Measurements from ENCODE around the gene MED20. TPM values are rescaled to one million over a fixed set of nuclear protein-coding genes. Genes with fewer than 3 reads are reported as not detected.

The MED20 gene
- total and polyA plus RNA-seq, 2 of the 8 experiments (the other 6 are each of a cell fraction or from before 2014, with no cell fraction given) = 38.7 to 51.8 TPM

DNA sequence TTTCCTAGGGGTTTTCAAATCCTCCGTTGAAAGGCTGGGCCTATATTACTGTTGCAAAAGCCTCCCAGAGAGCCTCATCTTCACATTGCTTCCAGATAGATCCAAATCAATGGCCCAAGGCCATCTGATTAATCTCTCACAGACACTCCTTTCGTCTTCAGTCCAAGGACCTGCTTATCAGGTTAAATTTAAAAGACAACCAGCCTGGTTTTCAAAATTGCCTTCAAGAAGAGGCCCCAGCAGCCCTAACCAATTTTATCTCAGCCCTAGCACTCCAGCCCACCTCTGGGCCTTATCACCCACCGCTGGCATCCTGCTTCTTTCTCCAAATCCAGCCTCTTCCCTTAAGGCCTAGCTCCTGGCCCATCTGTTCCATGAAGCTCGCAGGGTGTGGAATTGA is 36.2 kb upstream of the MED20 start (continued):
- TF ChIP-seq, protein P1, sequence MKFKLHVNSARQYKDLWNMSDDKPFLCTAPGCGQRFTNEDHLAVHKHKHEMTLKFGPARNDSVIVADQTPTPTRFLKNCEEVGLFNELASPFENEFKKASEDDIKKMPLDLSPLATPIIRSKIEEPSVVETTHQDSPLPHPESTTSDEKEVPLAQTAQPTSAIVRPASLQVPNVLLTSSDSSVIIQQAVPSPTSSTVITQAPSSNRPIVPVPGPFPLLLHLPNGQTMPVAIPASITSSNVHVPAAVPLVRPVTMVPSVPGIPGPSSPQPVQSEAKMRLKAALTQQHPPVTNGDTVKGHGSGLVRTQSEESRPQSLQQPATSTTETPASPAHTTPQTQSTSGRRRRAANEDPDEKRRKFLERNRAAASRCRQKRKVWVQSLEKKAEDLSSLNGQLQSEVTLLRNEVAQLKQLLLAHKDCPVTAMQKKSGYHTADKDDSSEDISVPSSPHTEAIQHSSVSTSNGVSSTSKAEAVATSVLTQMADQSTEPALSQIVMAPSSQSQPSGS (IDR thresholded peaks at IDR 0.05; ENCODE audit: low read length) = no peak
- no peak for TF ChIP-seq KDM4A (IDR thresholded peaks at IDR 0.05; ENCODE audit: low read depth, low read length, severe bottlenecking)
- no peak for TF ChIP-seq SIN3A (conservative IDR thresholded peaks at IDR 0.05 in 1 of 2, IDR thresholded peaks at IDR 0.05 in 1 of 2; ENCODE audit: low read depth in 1 of 2, low read length in 2 of 2)
- TF ChIP-seq HDAC6 (IDR thresholded peaks at IDR 0.05; ENCODE audit: low read depth, low read length) = no peak
- no peak for TF ChIP-seq JUND (IDR thresholded peaks at IDR 0.05; ENCODE audit: low read length)
